Astrocyte of the cerebellum (primary cell): ENCODE results near the gene PTPRK.

Source experiments
- DNase-seq: peaks from one replicate; pipeline ENCODE4 v3.0.0-alpha.2; 2011; ENCODE audit warnings: low read depth
- H3K4me3 ChIP-seq: 2 replicates; pipeline ENCODE4 v1.5.1; 2011; ENCODE audit warnings: mild to moderate bottlenecking, low read depth, low read length, moderate library complexity
- CTCF ChIP-seq: IDR thresholded peaks from 2 replicates; pipeline ENCODE4 v1.5.1; 2012; ENCODE audit warnings: low read length, low read depth, moderate library complexity, mild to moderate bottlenecking; ENCODE audit errors: missing control alignments
- in situ Hi-C: cut with HindIII; loops from 2 replicates; pipeline ENCODE4 v1.10.0; 2017; ENCODE audit warnings: low sequenced_read_pairs

The PTPRK gene

GRCh38 chr6:128527375-128527774 lies 7.0 kb upstream of the PTPRK start:
- H3K4me3 ChIP-seq: no peak overlapping the region
- DNase-seq: no peak
- in situ Hi-C loops: no loop called here
- TF ChIP-seq CTCF: no peak

- no peak for TF ChIP-seq CTCF
- DNase-seq: no peak
- H3K4me3 ChIP-seq: no peak overlapping the region
- in situ Hi-C loops: no loop called here
Measured at GRCh38 chr6:128526152-128526914, 5.9 kb upstream of the PTPRK start.

- H3K4me3 ChIP-seq: no peak overlapping the region
- DNase-seq: no peak
- in situ Hi-C loops: no loop called here
- no peak for TF ChIP-seq CTCF
Measured at GRCh38 chr6:128525406-128525805, 5.0 kb upstream of the PTPRK start.

GRCh38 chr6:128521282-128521632 lies 858 bp upstream of the PTPRK start:
- no peak for DNase-seq
- in situ Hi-C loops: loop anchor here (5.0 kb wide), 1 partner anchor 36 kb away; no protein-coding TSS in a partner anchor
- peak overlapping the region; percentile 99 for H3K4me3 ChIP-seq
- TF ChIP-seq CTCF: no peak

GRCh38 chr6:128519931-128520435 lies 416 bp downstream of the PTPRK start:
- in situ Hi-C loops: loop anchor here (5.0 kb wide), 1 partner anchor 37 kb away; no protein-coding TSS in a partner anchor
- no peak for DNase-seq
- no peak for TF ChIP-seq CTCF
- peak overlapping the region; percentile 99 for H3K4me3 ChIP-seq

- peak overlapping the region; percentile 99 for H3K4me3 ChIP-seq
- in situ Hi-C loops: no loop called here
- TF ChIP-seq CTCF: peak; percentile 51
- DNase-seq: no peak
Measured at GRCh38 chr6:128519132-128519930, 1.1 kb downstream of the PTPRK start.
